Peyer's patch (tissue), 4 donors: Measurements from ENCODE around the gene MME.

ENCODE experiments used
- CTCF ChIP-seq, 6 experiments: fragments of 450-650 bp in 4 of 6; fragments of 200-600 bp in 2 of 6; sonication (generic) in 1 of 6; IDR thresholded peaks; one replicate each; pipeline ENCODE4 v1.5.1; 2017 to 2019; ENCODE audit warnings: antibody characterized with exemption in 6 of 6, mild to moderate bottlenecking in 3 of 6, moderate library complexity in 1 of 6
- POLR2A ChIP-seq, 2 donors: fragments of 450-650 bp; IDR thresholded peaks; one replicate each; pipeline ENCODE4 v1.5.1; 2017; ENCODE audit warnings: antibody characterized with exemption in 2 of 2, mild to moderate bottlenecking in 2 of 2, moderate library complexity in 2 of 2

- no peak for TF ChIP-seq CTCF (IDR thresholded peaks at IDR 0.05)
- no peak for TF ChIP-seq POLR2A (IDR thresholded peaks at IDR 0.05)
Observed at GRCh38 chr3:155193868-155194267, 113.7 kb downstream of the MME start.
